Measurements from ENCODE around the gene C10orf95. TPM values are rescaled to one million over a fixed set of nuclear protein-coding genes. Genes with fewer than 3 reads are reported as not detected.

The C10orf95 gene
- total and polyA plus RNA-seq, 2 of the 13 experiments (the other 11 are each of a cell fraction or from before 2014, with no cell fraction given) = 0.05 to 0.07 TPM

- ATAC-seq (no peak), FAIRE-seq (no peak), DNase-seq (ENCODE audit: low spot score) (no peak)
- Histone ChIP-seq H3K27ac (ENCODE audit: extremely low read length, insufficient read depth, low read length) (no peak overlapping the region), H3K4me1 (ENCODE audit: insufficient read depth, low read length) (peaks cover 18% of the 10 kb centered on the region), H3K27me3 (ENCODE audit: control insufficient read depth in 1 of 2, insufficient read depth in 2 of 2, low read length in 2 of 2) (peaks cover 13 to 46% of the 10 kb centered on the region in 2 experiments), H2AFZ (ENCODE audit: low read length) (no peak overlapping the region), H3K9me3 (ENCODE audit: low read length) (no peaks in the 10 kb centered on the region), H3K79me2 (ENCODE audit: insufficient read depth, low read length) (no peaks in the 10 kb centered on the region), H3K9ac (ENCODE audit: insufficient read depth, low read depth, low read length) (no peak overlapping the region), H4K20me1 (ENCODE audit: insufficient read depth, low read length) (no peaks in the 10 kb centered on the region; the same call in 1 of the 2 replicates), H3K4me3 (replicated peaks in 1 of 3; ENCODE audit: insufficient read depth in 1 of 3, low read depth in 2 of 3, low read length in 3 of 3) (no peak overlapping the region), H3K36me3 (replicated peaks in 1 of 2; ENCODE audit: control insufficient read depth in 1 of 2, insufficient read depth in 2 of 2, low read length in 2 of 2) (no peaks in the 10 kb centered on the region), H3K4me2 (ENCODE audit: low read depth, low read length) (no peak overlapping the region)
- ChIA-PET POLR2A (no interaction called here), CTCF (ENCODE audit: low intra/inter-chr PET ratio, low total read pairs) (no interaction called here)
- intact Hi-C loops (cut with micrococcal nuclease; ENCODE audit: unreplicated experiment) (no loop called here), in situ Hi-C loops (cut with HindIII; ENCODE audit: extremely low pct_ligation_motif_present, low pct_unique_long_range_greater_than_20kb) (no loop called here)
- TF ChIP-seq STAT5B (CRISPR knock-in tag; IDR thresholded peaks at IDR 0.05) = no peak
- TF ChIP-seq ZFP37 (CRISPR knock-in tag; IDR thresholded peaks at IDR 0.05; ENCODE audit: borderline replicate concordance) = no peak
- no peak for TF ChIP-seq KMT2B (CRISPR knock-in tag; IDR thresholded peaks at IDR 0.05)
- TF ChIP-seq DRAP1 (CRISPR knock-in tag; IDR thresholded peaks at IDR 0.05) = no peak
- no peak for TF ChIP-seq PRMT3 (CRISPR knock-in tag; IDR thresholded peaks at IDR 0.05; ENCODE audit: borderline replicate concordance, low read depth)
- TF ChIP-seq ZNF326 (CRISPR knock-in tag; IDR thresholded peaks at IDR 0.05; ENCODE audit: borderline replicate concordance) = no peak
- no peak for TF ChIP-seq SATB2 (CRISPR knock-in tag; IDR thresholded peaks at IDR 0.05)
- no peak for TF ChIP-seq ZNF33A (CRISPR knock-in tag; IDR thresholded peaks at IDR 0.05; ENCODE audit: borderline replicate concordance)
- no peak for TF ChIP-seq ZKSCAN1 (IDR thresholded peaks at IDR 0.05; ENCODE audit: low read length)
- TF ChIP-seq NFKBIZ (CRISPR knock-in tag; IDR thresholded peaks at IDR 0.05) = no peak
- WGBS (ENCODE audit: low lambda C conversion rate) = 36% methylated on average over 13 of the region's 20 CpGs
- no TSS peak for BruUV-seq (replicated peaks)
Observed at GRCh38 chr10:102416695-102417094, 34.6 kb downstream of the C10orf95 start.

- Histone ChIP-seq H3K4me2 (ENCODE audit: low read depth, low read length) (no peak overlapping the region), H3K27ac (ENCODE audit: extremely low read length, insufficient read depth, low read length) (no peak overlapping the region), H2AFZ (ENCODE audit: low read length) (no peak overlapping the region), H3K27me3 (ENCODE audit: control insufficient read depth in 1 of 2, insufficient read depth in 2 of 2, low read length in 2 of 2) (peaks cover 13 to 50% of the 10 kb centered on the region in 2 experiments), H3K9ac (ENCODE audit: insufficient read depth, low read depth, low read length) (no peak overlapping the region), H3K4me1 (ENCODE audit: insufficient read depth, low read length) (peaks cover 18% of the 10 kb centered on the region), H3K79me2 (ENCODE audit: insufficient read depth, low read length) (no peaks in the 10 kb centered on the region), H4K20me1 (ENCODE audit: insufficient read depth, low read length) (no peaks in the 10 kb centered on the region; the same call in 1 of the 2 replicates), H3K36me3 (replicated peaks in 1 of 2; ENCODE audit: control insufficient read depth in 1 of 2, insufficient read depth in 2 of 2, low read length in 2 of 2) (no peaks in the 10 kb centered on the region), H3K9me3 (ENCODE audit: low read length) (no peaks in the 10 kb centered on the region), H3K4me3 (replicated peaks in 1 of 3; ENCODE audit: insufficient read depth in 1 of 3, low read depth in 2 of 3, low read length in 3 of 3) (no peak overlapping the region)
- ATAC-seq (no peak), FAIRE-seq (no peak), DNase-seq (ENCODE audit: low spot score) (no peak)
- in situ Hi-C loops (cut with HindIII; ENCODE audit: extremely low pct_ligation_motif_present, low pct_unique_long_range_greater_than_20kb) (no loop called here), intact Hi-C loops (cut with micrococcal nuclease; ENCODE audit: unreplicated experiment) (no loop called here)
- TF ChIP-seq HNF1A (IDR thresholded peaks at IDR 0.05; ENCODE audit: low read depth) (no peak), HNF1A (CRISPR knock-in tag; IDR thresholded peaks at IDR 0.05; ENCODE audit: borderline replicate concordance) (no peak), GABPA (IDR thresholded peaks at IDR 0.05; ENCODE audit: low read depth, low read length) (no peak), GABPA (CRISPR knock-in tag; IDR thresholded peaks at IDR 0.05; ENCODE audit: low read depth) (0 out of 2 replicates have a peak, but pooled peaks have one; percentile 15)
- BruUV-seq (replicated peaks) = no TSS peak
- ChIA-PET CTCF (ENCODE audit: low intra/inter-chr PET ratio, low total read pairs) (no interaction called here), POLR2A (no interaction called here)
- WGBS (ENCODE audit: low lambda C conversion rate) = 10% methylated on average over 2 of the region's 9 CpGs
Observed at GRCh38 chr10:102416283-102416682, 35.1 kb downstream of the C10orf95 start.
